ENCODE data around the gene ESRP2. TPM values are rescaled to one million over a fixed set of nuclear protein-coding genes. Genes with fewer than 3 reads are reported as not detected.

ESRP2 gene
- total RNA-seq, 1 experiment from 2014 or later, result 0.19 TPM

DNA sequence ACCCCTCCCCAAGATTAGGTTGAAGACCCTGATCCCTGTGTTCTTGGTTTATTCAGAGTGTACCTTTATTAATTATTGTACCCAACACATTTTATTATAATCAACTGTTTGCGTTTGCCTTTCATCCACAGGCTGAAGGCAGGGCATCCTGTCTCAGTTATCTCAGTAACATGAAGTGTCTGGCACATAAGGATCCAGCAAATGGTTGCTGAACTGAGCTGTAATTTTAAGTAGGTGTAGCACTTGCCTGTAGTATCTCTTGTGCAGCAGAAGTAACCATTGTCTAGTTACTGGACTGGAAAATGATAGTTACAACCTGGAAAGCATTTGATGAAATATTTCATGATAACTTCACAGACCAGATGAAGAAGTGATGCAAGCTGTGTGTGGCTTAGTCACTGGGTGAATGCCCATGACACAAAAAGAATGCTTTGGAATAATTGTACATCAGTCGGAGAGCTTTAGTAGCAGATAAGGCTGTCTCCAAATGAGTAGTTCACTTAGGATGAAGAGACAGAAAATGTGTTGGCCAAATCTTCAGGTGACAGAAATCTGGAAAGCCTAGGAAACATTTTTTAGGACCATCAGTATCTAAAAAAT is 56.6 kb downstream of the ESRP2 start:
- Histone ChIP-seq H3K27me3 (replicated peaks; ENCODE audit: insufficient read depth, low read depth, low read length, poor library complexity) (no peaks in the 10 kb centered on the region), H3K36me3 (ENCODE audit: insufficient read depth, low read length, poor library complexity, severe bottlenecking) (peaks cover 21% of the 10 kb centered on the region), H3K9me3 (ENCODE audit: low read depth, low read length, poor library complexity, severe bottlenecking) (no peaks in the 10 kb centered on the region), H3K4me3 (ENCODE audit: low read depth, low read length, poor library complexity, severe bottlenecking) (no peak overlapping the region), H3K4me1 (ENCODE audit: insufficient read depth, low read length, poor library complexity, severe bottlenecking) (no peaks in the 10 kb centered on the region), H3K27ac (ENCODE audit: low read depth, low read length, poor library complexity, severe bottlenecking) (no peak overlapping the region)
- no peak for TF ChIP-seq EZH2 (IDR thresholded peaks at IDR 0.05; ENCODE audit: borderline replicate concordance, low read depth, low read length, poor library complexity, severe bottlenecking)
- TF ChIP-seq, protein P1, sequence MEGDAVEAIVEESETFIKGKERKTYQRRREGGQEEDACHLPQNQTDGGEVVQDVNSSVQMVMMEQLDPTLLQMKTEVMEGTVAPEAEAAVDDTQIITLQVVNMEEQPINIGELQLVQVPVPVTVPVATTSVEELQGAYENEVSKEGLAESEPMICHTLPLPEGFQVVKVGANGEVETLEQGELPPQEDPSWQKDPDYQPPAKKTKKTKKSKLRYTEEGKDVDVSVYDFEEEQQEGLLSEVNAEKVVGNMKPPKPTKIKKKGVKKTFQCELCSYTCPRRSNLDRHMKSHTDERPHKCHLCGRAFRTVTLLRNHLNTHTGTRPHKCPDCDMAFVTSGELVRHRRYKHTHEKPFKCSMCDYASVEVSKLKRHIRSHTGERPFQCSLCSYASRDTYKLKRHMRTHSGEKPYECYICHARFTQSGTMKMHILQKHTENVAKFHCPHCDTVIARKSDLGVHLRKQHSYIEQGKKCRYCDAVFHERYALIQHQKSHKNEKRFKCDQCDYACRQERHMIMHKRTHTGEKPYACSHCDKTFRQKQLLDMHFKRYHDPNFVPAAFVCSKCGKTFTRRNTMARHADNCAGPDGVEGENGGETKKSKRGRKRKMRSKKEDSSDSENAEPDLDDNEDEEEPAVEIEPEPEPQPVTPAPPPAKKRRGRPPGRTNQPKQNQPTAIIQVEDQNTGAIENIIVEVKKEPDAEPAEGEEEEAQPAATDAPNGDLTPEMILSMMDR (conservative IDR thresholded peaks at IDR 0.05; ENCODE audit: low read depth, low read length), result no peak
- no TSS peak for BruUV-seq (replicated peaks)
- ChIA-PET CTCF (interaction anchor here (0.6 kb wide), 1 partner anchor 28 kb away, joined by 5 read pairs; no protein-coding TSS in a partner anchor), POLR2A (ENCODE audit: low non-redundant PET) (no interaction called here)
- intact Hi-C loops (cut with micrococcal nuclease; ENCODE audit: unreplicated experiment), result no loop called here
- no peak for DNase-seq (ENCODE audit: low spot score)

Small RNA genes lying within 50 kb of the gene (microRNA-seq; reads per million reads assigned to microRNA genes)
- gene MIR6773, result not detected

Other genes with a start within 250 kb of the ESRP2 start
- not detected in 2 replicates for gene DPEP2, start 236.6 kb downstream of the ESRP2 start, total RNA-seq (2021)
- gene DPEP2NB, start 220.2 kb downstream of the ESRP2 start, total RNA-seq (2021), result not detected in 2 replicates
- 14.2 and 16.0 TPM in 2 replicates for gene DDX28, start 212.9 kb downstream of the ESRP2 start, total RNA-seq (2021)
- gene DUS2, start 212.8 kb downstream of the ESRP2 start, total RNA-seq (2021), result 19.7 and 23.5 TPM in 2 replicates
- gene NFATC3, start 150.8 kb downstream of the ESRP2 start, total RNA-seq (2021), result 53.7 and 56.0 TPM in 2 replicates
- gene PLA2G15, start 9.2 kb upstream of the ESRP2 start, total RNA-seq (2021), result 6.8 and 8.1 TPM in 2 replicates
- 43.6 and 58.7 TPM in 2 replicates for gene SLC7A6, start 28.4 kb upstream of the ESRP2 start, total RNA-seq (2021)
- 24.5 and 25.3 TPM in 2 replicates for gene SLC7A6OS, start 74.8 kb upstream of the ESRP2 start, total RNA-seq (2021)
- 60.2 and 66.2 TPM in 2 replicates for gene PRMT7, start 74.9 kb upstream of the ESRP2 start, total RNA-seq (2021)
- 0.17 and 0.70 TPM in 2 replicates for gene SMPD3, start 212.4 kb upstream of the ESRP2 start, total RNA-seq (2021)

All from A673 (cell line).